ENCODE measurements around the gene SLC38A10. TPM values are rescaled to one million over a fixed set of nuclear protein-coding genes. Genes with fewer than 3 reads are reported as not detected.

SLC38A10 gene
- total RNA-seq, 1 donor from 2014 or later, result 116 TPM

DNA sequence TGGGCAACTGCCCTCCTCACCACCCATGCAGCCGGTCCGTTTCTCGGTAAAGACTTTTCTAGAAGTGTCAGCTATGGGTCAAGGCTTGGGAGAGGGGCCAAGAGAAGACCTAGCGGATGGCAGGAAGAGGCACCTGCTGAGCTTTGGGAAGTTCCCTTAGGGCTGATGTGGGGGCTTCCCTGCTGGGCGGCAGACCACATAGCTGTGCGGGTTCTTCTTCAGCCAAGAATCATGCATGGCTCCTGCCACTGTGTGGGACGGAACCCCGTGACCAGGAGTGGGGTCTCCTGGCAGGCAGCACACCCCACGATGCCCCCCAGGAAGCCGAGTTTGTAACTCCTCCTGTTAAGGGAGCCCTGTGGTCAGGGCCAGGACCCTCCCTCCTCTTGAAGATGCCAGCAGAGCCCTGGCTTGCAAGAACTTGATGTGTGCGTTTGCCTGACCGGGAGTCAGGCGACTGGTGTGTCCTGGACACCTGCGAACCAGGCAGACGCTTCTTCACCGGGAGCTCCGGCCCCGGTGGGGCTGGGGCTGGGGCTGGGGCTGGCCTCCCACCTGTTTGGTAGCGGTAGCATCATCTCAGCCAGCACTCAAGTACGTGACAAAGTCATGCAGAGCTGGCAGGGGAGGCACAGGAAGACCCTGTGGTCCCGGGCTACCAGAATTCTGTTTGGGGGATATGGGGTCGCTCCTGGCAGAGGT, 17.7 kb upstream of the SLC38A10 start:
- H3K9me3 Mint-ChIP-seq (ENCODE audit: low read depth), result no peaks in the 10 kb centered on the region
- H3K4me3 Mint-ChIP-seq (ENCODE audit: unreplicated experiment), result no peak overlapping the region
- TF ChIP-seq, protein P1, sequence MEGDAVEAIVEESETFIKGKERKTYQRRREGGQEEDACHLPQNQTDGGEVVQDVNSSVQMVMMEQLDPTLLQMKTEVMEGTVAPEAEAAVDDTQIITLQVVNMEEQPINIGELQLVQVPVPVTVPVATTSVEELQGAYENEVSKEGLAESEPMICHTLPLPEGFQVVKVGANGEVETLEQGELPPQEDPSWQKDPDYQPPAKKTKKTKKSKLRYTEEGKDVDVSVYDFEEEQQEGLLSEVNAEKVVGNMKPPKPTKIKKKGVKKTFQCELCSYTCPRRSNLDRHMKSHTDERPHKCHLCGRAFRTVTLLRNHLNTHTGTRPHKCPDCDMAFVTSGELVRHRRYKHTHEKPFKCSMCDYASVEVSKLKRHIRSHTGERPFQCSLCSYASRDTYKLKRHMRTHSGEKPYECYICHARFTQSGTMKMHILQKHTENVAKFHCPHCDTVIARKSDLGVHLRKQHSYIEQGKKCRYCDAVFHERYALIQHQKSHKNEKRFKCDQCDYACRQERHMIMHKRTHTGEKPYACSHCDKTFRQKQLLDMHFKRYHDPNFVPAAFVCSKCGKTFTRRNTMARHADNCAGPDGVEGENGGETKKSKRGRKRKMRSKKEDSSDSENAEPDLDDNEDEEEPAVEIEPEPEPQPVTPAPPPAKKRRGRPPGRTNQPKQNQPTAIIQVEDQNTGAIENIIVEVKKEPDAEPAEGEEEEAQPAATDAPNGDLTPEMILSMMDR (IDR thresholded peaks at IDR 0.05), result no peak
- no peaks in the 10 kb centered on the region for H3K36me3 Mint-ChIP-seq (ENCODE audit: low read depth)
- no peak for DNase-seq (ENCODE audit: low spot score)
- H3K4me1 Mint-ChIP-seq (ENCODE audit: low read depth), result peaks cover 9% of the 10 kb centered on the region
- H3K27me3 Mint-ChIP-seq (ENCODE audit: low read depth), result peaks cover 4% of the 10 kb centered on the region
- no peak overlapping the region for H3K27ac Mint-ChIP-seq (ENCODE audit: unreplicated experiment)

DNA sequence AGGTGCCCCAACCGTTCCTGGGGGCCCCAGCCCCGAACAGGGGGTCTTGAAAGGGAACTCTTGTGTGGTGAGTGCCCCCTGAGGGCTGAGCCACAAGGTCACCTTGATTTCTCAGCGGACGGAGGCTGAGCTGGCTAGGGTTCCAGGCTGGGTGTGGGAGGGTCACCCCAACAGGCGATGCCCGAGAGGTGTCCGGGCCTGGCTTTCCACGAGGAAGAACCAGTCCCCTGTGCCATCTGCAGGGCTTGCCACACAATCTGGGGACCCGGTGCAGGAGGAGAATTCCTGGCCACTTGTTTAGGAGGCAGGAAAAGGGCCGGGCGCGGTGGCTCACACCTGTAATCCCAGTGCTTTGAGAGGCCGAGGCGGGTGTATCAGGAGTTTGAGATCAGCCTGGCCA, 16.8 kb upstream of the SLC38A10 start:
- no peaks in the 10 kb centered on the region for H3K9me3 Mint-ChIP-seq (ENCODE audit: low read depth)
- peaks cover 9% of the 10 kb centered on the region for H3K4me1 Mint-ChIP-seq (ENCODE audit: low read depth)
- H3K36me3 Mint-ChIP-seq (ENCODE audit: low read depth), result no peaks in the 10 kb centered on the region
- peaks cover 4% of the 10 kb centered on the region for H3K27me3 Mint-ChIP-seq (ENCODE audit: low read depth)
- no peak for DNase-seq (ENCODE audit: low spot score)
- TF ChIP-seq, protein P1 (IDR thresholded peaks at IDR 0.05), result no peak
- no peak overlapping the region for H3K27ac Mint-ChIP-seq (ENCODE audit: unreplicated experiment)
- no peak overlapping the region for H3K4me3 Mint-ChIP-seq (ENCODE audit: unreplicated experiment)

DNA sequence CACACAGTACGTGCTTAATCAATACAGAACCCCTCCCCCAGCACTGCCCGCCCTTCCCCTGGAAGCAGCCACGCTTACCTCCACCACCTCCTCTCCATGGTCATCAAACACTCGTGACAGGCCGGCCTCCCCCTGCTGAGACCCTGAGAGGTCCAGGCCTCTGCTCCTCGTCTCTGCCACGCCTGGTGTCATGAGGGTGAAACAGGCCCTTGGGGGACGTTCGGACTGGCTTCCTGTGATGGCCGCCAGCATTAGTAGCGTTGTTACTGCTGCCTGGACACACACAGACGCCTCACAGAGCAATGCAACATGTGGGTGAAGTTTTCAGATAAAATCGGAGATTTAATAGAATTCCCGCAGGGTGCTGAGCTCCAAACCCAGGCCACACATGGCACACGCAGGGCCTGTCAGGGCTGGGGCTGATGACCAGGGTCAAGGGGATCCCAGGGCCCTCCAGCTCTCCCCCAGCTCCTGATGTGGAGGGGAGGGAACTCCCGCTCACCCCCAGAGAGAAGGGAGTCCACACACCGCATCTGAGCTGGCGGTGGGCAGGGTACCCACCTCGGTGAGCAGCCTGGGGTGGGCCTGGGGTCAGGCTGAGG, 15.9 kb upstream of the SLC38A10 start:
- no peaks in the 10 kb centered on the region for H3K36me3 Mint-ChIP-seq (ENCODE audit: low read depth)

DNA sequence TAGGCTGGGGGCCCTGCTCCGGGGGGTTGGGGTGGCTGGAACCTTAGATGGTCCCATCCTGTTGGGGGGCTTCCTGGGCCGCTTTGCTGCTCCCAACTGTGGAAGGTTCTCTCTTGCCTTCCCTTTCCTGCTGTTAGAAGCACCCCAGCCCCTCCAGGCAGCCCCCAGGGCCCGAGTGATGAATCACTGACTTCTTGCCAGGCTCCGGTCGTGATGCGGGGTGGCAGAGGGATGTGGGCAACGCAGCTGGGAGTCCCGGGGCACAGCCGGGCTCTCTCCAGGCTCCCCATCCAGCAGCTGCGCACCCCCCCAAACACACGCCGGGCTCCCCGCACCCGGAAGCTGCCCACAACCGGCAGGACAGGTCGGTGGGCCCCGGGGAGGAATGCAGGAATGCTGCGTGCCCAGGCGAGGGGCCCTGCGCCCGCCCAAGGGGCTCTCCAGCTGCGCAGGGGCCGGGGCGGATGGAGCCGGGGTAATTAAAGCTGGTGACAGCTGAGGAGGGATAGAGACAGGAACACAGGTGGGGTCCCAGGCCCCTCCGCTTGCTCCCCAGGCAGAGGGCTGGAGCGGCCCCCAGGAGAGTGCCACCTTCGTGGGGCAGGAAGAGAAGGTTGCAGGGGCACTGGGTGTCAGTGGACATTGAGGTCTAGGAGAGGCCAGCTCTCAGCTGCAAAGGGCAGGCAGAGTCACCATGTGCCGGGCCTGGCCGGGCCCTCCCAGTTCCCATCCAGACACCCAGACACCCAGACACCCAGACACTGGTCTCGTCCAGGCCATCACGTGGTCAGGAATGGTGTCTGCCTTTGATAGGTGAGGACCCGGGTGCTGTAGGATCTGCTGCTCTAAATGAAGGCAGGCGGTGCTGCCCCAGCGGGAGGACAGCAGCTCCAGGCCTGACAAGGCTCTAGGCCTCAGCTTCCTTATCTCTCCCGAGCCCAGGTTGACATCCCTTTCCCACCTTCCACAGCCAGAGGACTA, 15.0 kb upstream of the SLC38A10 start:
- H3K4me1 Mint-ChIP-seq (ENCODE audit: low read depth), result peaks cover 9% of the 10 kb centered on the region
- no peak for DNase-seq (ENCODE audit: low spot score)
- H3K27ac Mint-ChIP-seq (ENCODE audit: unreplicated experiment), result no peak overlapping the region
- no peak overlapping the region for H3K4me3 Mint-ChIP-seq (ENCODE audit: unreplicated experiment)
- no peaks in the 10 kb centered on the region for H3K9me3 Mint-ChIP-seq (ENCODE audit: low read depth)
- peaks cover 4% of the 10 kb centered on the region for H3K27me3 Mint-ChIP-seq (ENCODE audit: low read depth)
- no peaks in the 10 kb centered on the region for H3K36me3 Mint-ChIP-seq (ENCODE audit: low read depth)
- TF ChIP-seq, protein P1 (IDR thresholded peaks at IDR 0.05), result no peak

More for the DNA sequence above, 15.9 kb upstream of the SLC38A10 start:
- DNase-seq (ENCODE audit: low spot score), result no peak
- TF ChIP-seq, protein P1 (IDR thresholded peaks at IDR 0.05), result no peak
- H3K9me3 Mint-ChIP-seq (ENCODE audit: low read depth), result no peaks in the 10 kb centered on the region
- no peak overlapping the region for H3K27ac Mint-ChIP-seq (ENCODE audit: unreplicated experiment)
- peaks cover 9% of the 10 kb centered on the region for H3K4me1 Mint-ChIP-seq (ENCODE audit: low read depth)
- H3K27me3 Mint-ChIP-seq (ENCODE audit: low read depth), result peaks cover 4% of the 10 kb centered on the region
- no peak overlapping the region for H3K4me3 Mint-ChIP-seq (ENCODE audit: unreplicated experiment)
